SK-N-SH treated with all-trans-retinoic acid at 6 μM for 48 hours (cell line): Measurements from ENCODE around the gene KIF21B.
"Not testable (repeated sequence)": the region's sequence is repeated elsewhere in the genome, so short reads cannot be mapped to it uniquely, and the experiment has no call there.

ENCODE experiments used
- ATAC-seq: fragments of 200-7000 bp; cut with Tn5 transposase; 3 replicates; pipeline ENCODE4 v1.9.1; 2020; ENCODE audit warnings: mild to moderate bottlenecking, moderate library complexity
- BACH2 ChIP-seq: fragments of 250-450 bp; sonication (Bioruptor Pico); IDR thresholded peaks from 2 replicates; pipeline ENCODE4 v1.9.0; 2021; ENCODE audit warnings: mild to moderate bottlenecking, borderline replicate concordance
- CREB5 ChIP-seq: fragments of 250-450 bp; sonication (Bioruptor Pico); IDR thresholded peaks from 2 replicates; pipeline ENCODE4 v1.5.1; 2020; ENCODE audit warnings: low read depth, mild to moderate bottlenecking, moderate library complexity
- CSRNP3 ChIP-seq: fragments of 250-450 bp; sonication (Bioruptor Pico); IDR thresholded peaks from 2 replicates; pipeline ENCODE4 v1.5.1; 2021; ENCODE audit warnings: mild to moderate bottlenecking, moderate library complexity
- ESRRG ChIP-seq: fragments of 250-450 bp; sonication (Bioruptor Pico); IDR thresholded peaks from 2 replicates; pipeline ENCODE4 v1.6.1; 2021; ENCODE audit warnings: mild to moderate bottlenecking
- ISL1 ChIP-seq: fragments of 250-450 bp; sonication (Bioruptor Pico); IDR thresholded peaks from 2 replicates; pipeline ENCODE4 v2.1.2; 2022; ENCODE audit warnings: mild to moderate bottlenecking, moderate library complexity
- OSR1 ChIP-seq: fragments of 250-450 bp; sonication (Bioruptor Pico); IDR thresholded peaks from 2 replicates; pipeline ENCODE4 v1.8.0; 2022; ENCODE audit warnings: moderate library complexity, mild to moderate bottlenecking, inconsistent platforms
- PATZ1 ChIP-seq: fragments of 250-450 bp; sonication (Bioruptor Pico); IDR thresholded peaks from 2 replicates; pipeline ENCODE4 v1.8.0; 2020; ENCODE audit warnings: mild to moderate bottlenecking, moderate library complexity, borderline replicate concordance
- PPARA ChIP-seq: fragments of 250-450 bp; sonication (Bioruptor Pico); IDR thresholded peaks from 2 replicates; pipeline ENCODE4 v1.5.0; 2020; ENCODE audit warnings: mild to moderate bottlenecking, borderline replicate concordance
- RARB ChIP-seq: fragments of 250-450 bp; sonication (Bioruptor Pico); IDR thresholded peaks from 2 replicates; pipeline ENCODE4 v1.8.0; 2021; ENCODE audit warnings: mild to moderate bottlenecking, moderate library complexity
- SNAI2 ChIP-seq: fragments of 250-450 bp; sonication (Bioruptor Pico); IDR thresholded peaks from 2 replicates; pipeline ENCODE4 v1.5.0; 2020; ENCODE audit warnings: mild to moderate bottlenecking, moderate library complexity
- TCF4 ChIP-seq: fragments of 250-450 bp; sonication (Bioruptor Pico); IDR thresholded peaks from 2 replicates; pipeline ENCODE4 v1.8.0; 2021; ENCODE audit warnings: mild to moderate bottlenecking, moderate library complexity, borderline replicate concordance
- TOX ChIP-seq: fragments of 250-450 bp; sonication (Bioruptor Pico); IDR thresholded peaks from 2 replicates; pipeline ENCODE4 v1.8.0; 2021; ENCODE audit warnings: mild to moderate bottlenecking, moderate library complexity, borderline replicate concordance
- TSHZ2 ChIP-seq: fragments of 250-450 bp; sonication (Bioruptor Pico); IDR thresholded peaks from 2 replicates; pipeline ENCODE4 v1.5.0; 2020; ENCODE audit warnings: mild to moderate bottlenecking, moderate library complexity
- ZFP3 ChIP-seq: fragments of 250-450 bp; sonication (Bioruptor Pico); IDR thresholded peaks from 2 replicates; pipeline ENCODE4 v1.5.0; 2020; ENCODE audit warnings: mild to moderate bottlenecking, moderate library complexity
- ZFP30 ChIP-seq: fragments of 450-650 bp; formaldehyde crosslinking; IDR thresholded peaks from 2 replicates; pipeline ENCODE4 v1.5.0; 2022; ENCODE audit warnings: mild to moderate bottlenecking, moderate library complexity
- ZNF8 ChIP-seq: fragments of 450-650 bp; formaldehyde crosslinking; IDR thresholded peaks from 2 replicates; pipeline ENCODE4 v1.5.0; 2020; ENCODE audit warnings: mild to moderate bottlenecking, moderate library complexity

KIF21B gene

GRCh38 chr1:200965111-200965805, 58.3 kb downstream of the KIF21B start (continued):
- TF ChIP-seq RARB (CRISPR knock-in tag) (no peak), ISL1 (CRISPR knock-in tag) (no peak), ZFP30 (CRISPR knock-in tag) (no peak), OSR1 (CRISPR knock-in tag) (no peak)

- not testable (repeated sequence) for ATAC-seq
Observed at GRCh38 chr1:200963888-200964287, 59.6 kb downstream of the KIF21B start.

GRCh38 chr1:200963076-200963475, 60.4 kb downstream of the KIF21B start:
- TF ChIP-seq TCF4 (no peak), ZNF8 (no peak), PATZ1 (CRISPR knock-in tag) (no peak), TOX (CRISPR knock-in tag) (no peak)

GRCh38 chr1:200962631-200963030, 60.9 kb downstream of the KIF21B start:
- TF ChIP-seq ESRRG = no peak
- no peak for TF ChIP-seq RARB (CRISPR knock-in tag)
- no peak for TF ChIP-seq TSHZ2
- no peak for TF ChIP-seq ZFP3 (CRISPR knock-in tag)
- TF ChIP-seq ZNF8 = no peak
- TF ChIP-seq TCF4 = no peak
- no peak for TF ChIP-seq ISL1 (CRISPR knock-in tag)
- ATAC-seq = no peak

More at GRCh38 chr1:200963076-200963475, 60.4 kb downstream of the KIF21B start:
- ATAC-seq = no peak

GRCh38 chr1:200962151-200962550, 61.4 kb downstream of the KIF21B start:
- ATAC-seq = not testable (repeated sequence)

- ATAC-seq = no peak
- TF ChIP-seq PPARA (CRISPR knock-in tag) (no peak), CSRNP3 (CRISPR knock-in tag) (no peak), BACH2 (CRISPR knock-in tag) (no peak), ISL1 (CRISPR knock-in tag) (no peak), SNAI2 (CRISPR knock-in tag) (no peak), CREB5 (CRISPR knock-in tag) (no peak), PATZ1 (CRISPR knock-in tag) (no peak)
Observed at GRCh38 chr1:200960948-200961340, 62.6 kb downstream of the KIF21B start.
